Lung microvascular endothelial cell (primary cell): Measurements from ENCODE around the gene BRI3. TPM values are rescaled to one million over a fixed set of nuclear protein-coding genes. Genes with fewer than 3 reads are reported as not detected.
"Not testable (repeated sequence)": the region's sequence is repeated elsewhere in the genome, so short reads cannot be mapped to it uniquely, and the experiment has no call there.

ENCODE experiments used
- DNase-seq, 2 donors: peaks; one replicate each; pipeline versions ENCODE4 v3.0.0 to v3.0.0-alpha.2; 2010; ENCODE audit warnings: low read depth in 2 of 2
- total RNA-seq: library from RNA; depleted of rRNA; stranded (reverse); fragments of >200 nt; gene quantifications from 2 replicates; pipeline ENCODE4 v1.2.1, GENCODE V29; 2014

BRI3 gene
- total RNA-seq, 1 donor from 2014 or later: 68.5 TPM

- no peak for DNase-seq
Observed at GRCh38 chr7:98309566-98309965, 28.1 kb downstream of the BRI3 start.

DNA sequence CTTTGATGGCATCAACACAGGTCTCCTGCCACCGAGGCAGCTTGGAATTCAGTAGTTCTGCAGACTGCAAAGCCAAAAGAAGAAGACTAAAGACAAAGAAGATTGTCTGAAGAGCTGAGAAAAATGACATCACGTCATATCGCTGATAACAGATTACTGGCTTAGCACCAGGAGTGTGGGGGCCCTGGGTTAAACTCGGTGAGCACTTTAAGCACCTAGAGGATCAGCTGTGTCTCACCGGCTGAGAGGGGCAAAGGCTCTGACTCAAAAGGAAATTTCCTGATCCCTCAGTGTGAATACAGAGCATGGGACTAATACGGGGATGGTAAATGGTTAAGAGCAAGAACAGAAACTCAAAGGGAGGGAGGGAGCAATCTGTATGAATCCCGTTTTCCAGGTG is 30.7 kb downstream of the BRI3 start:
- DNase-seq: no peak

- peak; percentile 12 to 50 for DNase-seq
Observed at GRCh38 chr7:98314469-98314868, 33.0 kb downstream of the BRI3 start.

GRCh38 chr7:98315318-98315993 is 34.0 kb downstream of the BRI3 start:
- DNase-seq: no peak

DNA sequence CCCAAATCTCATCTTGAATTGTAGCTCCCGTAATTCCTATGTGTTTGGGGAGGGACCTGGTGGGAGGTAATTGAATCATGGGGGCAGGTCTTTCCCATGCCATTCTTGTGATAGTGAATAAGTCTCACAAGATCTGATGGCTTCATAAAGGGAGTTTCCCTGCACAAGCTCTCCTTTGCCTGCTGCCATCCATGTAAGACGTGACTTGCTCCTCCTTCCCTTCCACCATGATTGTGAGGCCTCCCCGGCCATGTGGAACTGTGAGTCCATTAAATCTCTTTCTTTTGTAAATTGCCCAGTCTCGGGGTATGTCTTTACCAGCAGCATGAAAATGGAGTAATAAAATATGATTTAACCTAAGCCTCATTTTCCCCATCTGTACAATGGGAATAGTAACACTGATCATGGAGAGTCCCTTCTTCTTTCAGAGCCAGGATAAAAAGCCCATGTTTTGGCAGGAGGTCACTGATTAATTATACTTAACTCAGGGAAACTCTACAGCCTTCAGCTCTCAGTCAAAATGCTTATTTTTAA is 34.6 kb downstream of the BRI3 start:
- DNase-seq: not testable (repeated sequence)

GRCh38 chr7:98317366-98318040 is 36.0 kb downstream of the BRI3 start:
- DNase-seq: no peak

DNA sequence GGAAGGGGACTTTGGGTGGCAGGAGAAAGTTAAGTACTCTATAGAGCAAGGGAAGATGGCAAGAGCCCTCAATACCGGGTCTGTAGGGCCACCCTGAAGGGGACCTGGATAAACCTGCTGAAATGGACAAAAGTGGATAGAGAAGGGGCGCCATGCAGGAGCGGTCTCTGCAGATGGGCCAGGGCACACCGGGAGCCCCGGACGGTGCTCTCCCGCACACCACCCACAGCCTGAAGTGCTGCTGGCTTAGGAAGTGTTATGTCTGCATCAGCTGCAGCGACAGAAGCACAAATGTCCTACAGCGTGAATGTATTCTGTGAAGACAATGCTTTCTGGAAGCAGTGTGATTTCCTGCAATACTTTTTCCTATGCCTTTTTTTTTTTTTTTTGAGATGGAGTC is 37.7 kb downstream of the BRI3 start:
- DNase-seq: no peak

DNA sequence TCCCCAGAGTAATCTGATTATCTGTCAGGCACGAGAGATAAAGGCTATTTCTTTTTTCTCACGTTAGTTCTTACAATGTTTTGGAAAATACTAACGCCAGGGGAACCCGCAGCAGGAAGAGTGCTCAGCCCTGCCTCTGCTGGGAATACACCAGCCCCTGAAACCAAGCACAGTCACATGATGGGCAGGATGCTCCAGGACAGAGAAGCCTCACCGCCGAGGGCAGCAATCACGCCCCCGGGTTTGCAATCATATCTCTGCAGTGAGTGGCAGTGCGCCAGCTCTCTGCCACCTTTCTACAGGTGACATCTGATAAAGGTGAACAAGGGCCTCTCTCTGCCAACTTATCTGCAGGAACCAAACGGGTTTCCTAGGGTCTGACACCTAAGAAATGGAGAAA is 39.8 kb downstream of the BRI3 start:
- DNase-seq: peak in 1 of 2 donors; percentile 80

GRCh38 chr7:98322331-98323270 is 41.1 kb downstream of the BRI3 start:
- no peak for DNase-seq

DNA sequence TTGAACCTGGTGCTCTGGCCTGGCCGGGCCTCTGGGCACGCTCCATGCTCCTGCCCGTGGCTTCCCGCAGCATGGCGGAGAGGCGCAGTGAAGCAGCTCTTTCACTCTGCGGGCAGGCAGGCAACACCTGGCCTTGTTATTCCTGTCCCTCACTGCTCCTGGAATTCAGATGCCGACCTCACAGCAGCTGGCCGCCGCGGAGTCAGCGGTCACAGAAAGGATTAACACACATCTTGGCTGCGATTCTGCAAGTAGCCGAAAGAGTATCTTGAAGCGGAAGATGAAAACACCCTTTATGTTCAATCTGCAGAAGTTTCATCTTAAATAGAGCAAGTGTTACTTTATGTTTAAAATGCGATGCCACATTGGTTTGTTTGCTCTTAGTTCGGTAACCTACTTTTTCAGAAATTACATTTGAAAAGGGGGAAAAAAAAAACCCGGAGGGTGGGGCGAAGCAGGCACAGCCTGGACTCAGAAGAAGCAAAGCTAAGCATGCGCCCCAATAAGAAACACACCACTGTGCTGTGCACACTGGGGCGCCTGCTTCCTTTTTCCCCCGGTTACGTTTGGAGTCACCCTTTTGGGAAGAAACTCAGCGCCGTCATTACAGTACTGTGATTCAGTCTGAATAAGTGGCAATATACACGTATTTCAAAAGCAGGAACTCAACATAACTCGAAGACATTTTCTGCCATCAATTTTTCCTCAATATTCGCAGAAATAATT is 42.3 kb downstream of the BRI3 start:
- DNase-seq: peak in 1 of 2 donors; percentile 10

DNA sequence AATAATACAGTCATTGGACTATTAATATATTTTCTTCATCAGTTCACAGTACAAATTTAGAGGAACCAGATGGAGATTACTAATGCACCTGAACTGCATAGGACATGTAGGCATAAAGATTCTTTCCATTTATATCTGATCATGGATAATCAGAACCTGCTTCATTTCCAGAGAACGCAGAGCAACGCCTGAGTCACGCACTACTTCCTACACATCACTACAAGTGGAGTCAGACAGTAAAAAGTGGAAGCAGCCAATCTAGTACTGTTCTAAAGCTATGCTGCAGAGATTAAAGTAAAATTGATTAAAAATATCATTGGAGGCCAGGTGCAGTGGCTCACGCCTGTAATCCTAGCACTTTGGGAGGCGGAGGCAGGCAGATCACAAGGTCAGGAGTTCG is 43.3 kb downstream of the BRI3 start:
- no peak for DNase-seq

DNA sequence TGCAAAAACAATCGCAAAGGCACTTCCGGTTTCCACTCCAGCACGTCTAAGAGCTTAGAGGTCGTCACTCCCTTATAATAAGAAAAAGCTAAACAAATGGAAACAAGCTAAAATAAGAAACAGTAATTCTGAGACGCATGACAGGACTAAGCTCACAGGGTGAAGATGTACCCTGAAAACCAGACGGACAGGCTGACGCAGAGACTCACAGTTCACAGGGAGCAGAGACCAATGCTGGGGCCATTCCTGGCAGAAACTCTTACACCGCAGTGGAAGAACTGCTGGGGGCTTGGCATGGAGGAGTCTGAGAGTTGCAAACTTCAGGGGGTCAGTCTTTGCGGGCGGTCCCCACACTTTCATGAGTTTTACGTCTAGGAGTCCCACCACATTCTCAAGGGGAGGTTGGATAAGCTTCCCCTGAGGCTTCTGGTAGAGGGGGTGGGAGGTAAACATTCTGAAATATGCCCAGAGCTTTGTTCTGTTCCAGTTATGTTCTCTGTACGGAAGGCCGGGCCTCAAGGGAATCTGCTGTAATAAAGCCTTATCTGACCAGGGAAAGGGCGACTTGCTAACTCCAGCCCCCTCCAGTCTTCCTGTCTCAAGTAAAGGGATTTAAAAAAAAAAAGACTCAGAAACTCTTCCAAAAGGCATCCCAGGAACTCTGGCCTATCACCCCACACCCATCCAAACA is 47.8 kb downstream of the BRI3 start:
- peak in 1 of 2 donors; percentile 15 for DNase-seq

DNA sequence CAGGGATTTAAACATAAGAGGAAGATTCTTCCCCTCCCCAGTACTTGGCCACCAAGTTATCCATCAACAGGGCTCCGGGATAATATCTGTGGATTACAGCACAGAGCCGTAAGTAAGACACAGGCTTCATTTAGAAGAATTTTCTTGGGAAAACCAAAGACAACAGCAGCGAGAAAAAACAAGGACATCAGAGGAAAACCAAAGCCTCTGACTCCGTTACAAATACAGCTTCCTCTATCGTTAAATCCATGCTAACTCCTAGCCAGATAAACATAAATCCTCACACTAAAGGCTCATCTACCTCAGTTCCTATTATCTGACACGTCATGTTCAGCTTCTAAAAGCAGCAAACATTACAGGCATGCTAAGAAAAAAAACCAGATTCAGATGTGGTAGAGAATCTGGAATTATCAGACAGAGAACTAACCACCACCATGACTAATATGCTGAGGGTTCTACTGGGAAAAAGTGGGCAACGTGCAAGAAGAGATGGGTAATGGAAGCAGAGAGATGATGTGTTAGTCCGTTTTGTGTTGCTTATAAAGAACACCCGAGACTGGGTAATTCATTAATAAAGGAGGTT is 48.4 kb downstream of the BRI3 start:
- no peak for DNase-seq

GRCh38 chr7:98330926-98331529 is 49.5 kb downstream of the BRI3 start:
- DNase-seq: no peak

DNA sequence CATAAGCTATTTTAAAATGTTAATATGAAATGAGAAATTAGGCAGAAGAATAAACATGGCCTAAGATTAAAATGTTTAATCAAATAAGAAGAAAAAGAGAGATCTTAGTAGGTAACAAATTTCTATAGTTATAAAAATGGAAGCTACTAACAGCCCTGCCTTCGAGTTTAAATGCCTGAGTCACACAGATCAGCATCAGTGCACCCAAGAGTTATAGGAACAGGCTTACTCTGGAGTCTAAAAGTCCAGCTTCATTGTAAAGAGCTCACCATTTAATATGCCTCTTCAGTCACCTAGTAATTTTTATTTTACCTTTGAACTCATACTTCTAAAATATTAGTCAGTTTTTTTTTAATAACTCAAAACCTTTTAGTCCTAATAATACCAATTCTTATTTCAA is 52.6 kb downstream of the BRI3 start:
- no peak for DNase-seq

DNA sequence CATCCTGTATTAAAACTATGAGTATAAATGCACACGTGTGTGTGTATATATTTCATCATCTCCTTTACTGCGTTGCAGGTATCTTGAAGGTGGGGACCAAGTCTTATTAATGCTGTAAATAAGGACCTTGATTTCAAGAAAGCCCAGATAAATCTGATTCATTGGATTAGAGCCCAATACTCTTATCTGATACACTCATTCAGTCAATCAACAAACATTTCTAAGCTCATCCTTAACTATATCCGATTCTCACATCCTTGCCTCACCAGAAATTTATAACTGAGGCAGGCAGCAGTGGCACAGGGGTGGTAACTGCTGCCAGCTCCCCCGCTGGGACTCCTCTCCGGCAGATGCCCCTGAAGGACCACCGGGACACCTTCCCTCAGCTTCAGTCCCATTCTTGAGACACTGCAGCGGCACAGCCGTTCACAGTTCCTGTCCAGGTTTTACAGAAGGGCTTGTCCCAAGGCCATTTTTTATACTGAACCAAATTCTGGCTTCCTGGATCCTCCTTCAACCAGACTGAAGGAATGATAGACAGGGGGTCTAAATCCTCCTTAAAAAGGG is 54.0 kb downstream of the BRI3 start:
- no peak for DNase-seq

DNA sequence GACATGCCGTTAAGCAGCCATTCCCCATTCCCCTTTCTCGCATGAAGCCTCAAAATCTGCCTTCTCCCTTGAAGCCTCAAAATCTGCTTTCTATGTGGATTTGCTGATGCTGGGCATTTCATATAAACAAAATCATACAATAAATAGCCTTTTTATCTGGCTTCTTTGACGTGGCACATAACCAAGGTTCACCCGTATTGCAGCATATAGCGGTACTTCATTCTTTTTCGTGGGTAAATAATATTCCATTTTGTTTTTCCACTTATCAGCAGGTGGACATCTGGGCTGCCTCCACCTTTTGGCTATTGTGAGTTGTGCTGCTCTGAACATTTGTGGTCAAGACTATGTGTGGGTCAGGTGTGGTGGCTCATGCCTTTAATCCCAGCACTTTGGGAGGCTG is 57.0 kb downstream of the BRI3 start:
- no peak for DNase-seq

- DNase-seq: no peak
Observed at GRCh38 chr7:98339043-98339442, 57.6 kb downstream of the BRI3 start.

DNA sequence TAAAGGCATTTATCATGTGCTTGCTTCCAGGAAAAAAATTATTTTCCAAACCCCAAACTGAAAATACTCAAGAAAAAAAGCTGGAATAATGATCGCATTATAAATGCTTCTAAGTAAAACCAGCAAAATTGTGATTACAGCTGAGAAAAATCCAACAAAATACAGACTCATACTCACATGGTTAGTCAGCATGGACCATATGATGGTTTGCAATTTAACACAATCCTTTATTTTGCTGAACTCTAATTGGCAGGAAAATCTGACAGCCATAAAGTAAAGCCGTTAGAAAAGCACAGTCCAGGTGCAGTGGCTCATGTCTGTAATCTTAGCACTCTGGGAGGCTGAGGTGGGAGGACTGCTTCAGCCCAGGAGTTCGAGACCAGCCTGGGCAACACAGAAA is 59.6 kb downstream of the BRI3 start:
- DNase-seq: no peak
